Amygdala (tissue), 56 donors: ENCODE results near the gene COCH.
"Not testable (repeated sequence)": the region's sequence is repeated elsewhere in the genome, so short reads cannot be mapped to it uniquely, and the experiment has no call there.

ENCODE experiments used
- DNase-seq, 56 donors: peaks; one replicate each; lab custom pipeline; 2025; lab: John Stamatoyannopoulos, UW

The COCH gene

GRCh38 chr14:30915596-30915995, 41.2 kb downstream of the COCH start:
- no peak for DNase-seq

GRCh38 chr14:30921305-30921704, 46.9 kb downstream of the COCH start:
- no peak for DNase-seq

GRCh38 chr14:30921788-30922187, 47.4 kb downstream of the COCH start:
- DNase-seq = no peak

GRCh38 chr14:30925254-30925653, 50.9 kb downstream of the COCH start:
- no peak for DNase-seq

GRCh38 chr14:30928462-30928861, 54.1 kb downstream of the COCH start:
- DNase-seq = no peak

DNA sequence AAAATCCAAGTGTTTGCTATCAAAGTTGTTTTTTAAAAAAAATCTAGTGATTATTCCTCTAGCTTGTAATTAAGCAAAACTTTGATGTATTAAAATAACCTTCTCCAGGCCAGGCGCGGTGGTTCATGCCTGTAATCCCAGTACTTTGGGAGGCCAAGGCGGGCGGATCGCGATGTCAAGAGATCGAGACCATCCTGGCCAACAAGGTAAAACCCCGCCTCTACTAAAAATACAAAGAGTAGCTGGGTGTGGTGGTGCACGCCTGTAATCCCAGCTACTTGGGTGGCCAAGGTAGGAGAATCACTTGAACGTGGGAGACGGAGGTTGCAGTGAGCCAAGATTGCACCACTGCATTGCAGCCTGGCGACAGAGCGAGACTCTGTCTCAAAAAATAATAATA, 59.6 kb downstream of the COCH start:
- DNase-seq = not testable (repeated sequence)

DNA sequence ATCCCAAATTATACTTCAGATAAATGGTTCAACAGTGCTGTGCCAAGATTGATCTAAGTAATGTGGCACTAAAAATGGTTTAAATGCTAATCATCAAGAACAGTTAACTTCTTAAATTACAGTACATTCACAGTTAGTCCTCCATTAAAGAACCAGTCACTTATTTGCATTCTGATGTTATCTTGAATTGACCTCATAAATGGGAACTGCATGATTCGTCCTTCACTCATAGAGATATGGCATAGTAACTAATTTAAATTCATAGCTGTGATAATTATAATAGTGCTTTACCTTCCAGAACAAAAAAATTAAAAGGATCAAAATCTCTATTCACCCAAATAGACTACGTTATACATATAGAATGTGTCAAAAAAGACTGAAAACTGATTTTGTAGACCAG, 61.1 kb downstream of the COCH start:
- no peak for DNase-seq

DNA sequence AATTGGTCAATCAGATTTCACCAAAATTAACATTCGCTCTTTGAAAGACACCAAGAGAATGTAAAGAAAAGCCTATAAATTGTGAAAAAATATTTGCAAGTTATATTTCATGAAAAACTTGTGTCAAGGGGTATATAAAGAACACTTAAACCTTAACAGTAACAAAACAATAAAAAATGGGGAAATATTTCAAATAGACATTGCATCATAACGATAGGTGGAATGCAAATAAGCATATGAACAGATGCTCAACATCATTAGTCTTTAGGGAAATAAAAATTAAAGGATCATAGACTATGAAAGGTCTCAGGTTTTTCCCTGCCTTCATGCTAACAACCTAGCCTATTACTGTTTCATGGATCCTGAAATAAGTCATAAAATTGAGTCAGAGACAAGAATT, 64.3 kb downstream of the COCH start:
- DNase-seq = no peak
